Kasumi-1 (cell line): Measurements from ENCODE around the gene BCLAF1.

Experiments used
- DNase-seq, 2 experiments: peaks; one replicate each; lab custom pipeline; 2025; lab: John Stamatoyannopoulos, UW

The BCLAF1 gene, protein sequence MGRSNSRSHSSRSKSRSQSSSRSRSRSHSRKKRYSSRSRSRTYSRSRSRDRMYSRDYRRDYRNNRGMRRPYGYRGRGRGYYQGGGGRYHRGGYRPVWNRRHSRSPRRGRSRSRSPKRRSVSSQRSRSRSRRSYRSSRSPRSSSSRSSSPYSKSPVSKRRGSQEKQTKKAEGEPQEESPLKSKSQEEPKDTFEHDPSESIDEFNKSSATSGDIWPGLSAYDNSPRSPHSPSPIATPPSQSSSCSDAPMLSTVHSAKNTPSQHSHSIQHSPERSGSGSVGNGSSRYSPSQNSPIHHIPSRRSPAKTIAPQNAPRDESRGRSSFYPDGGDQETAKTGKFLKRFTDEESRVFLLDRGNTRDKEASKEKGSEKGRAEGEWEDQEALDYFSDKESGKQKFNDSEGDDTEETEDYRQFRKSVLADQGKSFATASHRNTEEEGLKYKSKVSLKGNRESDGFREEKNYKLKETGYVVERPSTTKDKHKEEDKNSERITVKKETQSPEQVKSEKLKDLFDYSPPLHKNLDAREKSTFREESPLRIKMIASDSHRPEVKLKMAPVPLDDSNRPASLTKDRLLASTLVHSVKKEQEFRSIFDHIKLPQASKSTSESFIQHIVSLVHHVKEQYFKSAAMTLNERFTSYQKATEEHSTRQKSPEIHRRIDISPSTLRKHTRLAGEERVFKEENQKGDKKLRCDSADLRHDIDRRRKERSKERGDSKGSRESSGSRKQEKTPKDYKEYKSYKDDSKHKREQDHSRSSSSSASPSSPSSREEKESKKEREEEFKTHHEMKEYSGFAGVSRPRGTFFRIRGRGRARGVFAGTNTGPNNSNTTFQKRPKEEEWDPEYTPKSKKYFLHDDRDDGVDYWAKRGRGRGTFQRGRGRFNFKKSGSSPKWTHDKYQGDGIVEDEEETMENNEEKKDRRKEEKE

DNA sequence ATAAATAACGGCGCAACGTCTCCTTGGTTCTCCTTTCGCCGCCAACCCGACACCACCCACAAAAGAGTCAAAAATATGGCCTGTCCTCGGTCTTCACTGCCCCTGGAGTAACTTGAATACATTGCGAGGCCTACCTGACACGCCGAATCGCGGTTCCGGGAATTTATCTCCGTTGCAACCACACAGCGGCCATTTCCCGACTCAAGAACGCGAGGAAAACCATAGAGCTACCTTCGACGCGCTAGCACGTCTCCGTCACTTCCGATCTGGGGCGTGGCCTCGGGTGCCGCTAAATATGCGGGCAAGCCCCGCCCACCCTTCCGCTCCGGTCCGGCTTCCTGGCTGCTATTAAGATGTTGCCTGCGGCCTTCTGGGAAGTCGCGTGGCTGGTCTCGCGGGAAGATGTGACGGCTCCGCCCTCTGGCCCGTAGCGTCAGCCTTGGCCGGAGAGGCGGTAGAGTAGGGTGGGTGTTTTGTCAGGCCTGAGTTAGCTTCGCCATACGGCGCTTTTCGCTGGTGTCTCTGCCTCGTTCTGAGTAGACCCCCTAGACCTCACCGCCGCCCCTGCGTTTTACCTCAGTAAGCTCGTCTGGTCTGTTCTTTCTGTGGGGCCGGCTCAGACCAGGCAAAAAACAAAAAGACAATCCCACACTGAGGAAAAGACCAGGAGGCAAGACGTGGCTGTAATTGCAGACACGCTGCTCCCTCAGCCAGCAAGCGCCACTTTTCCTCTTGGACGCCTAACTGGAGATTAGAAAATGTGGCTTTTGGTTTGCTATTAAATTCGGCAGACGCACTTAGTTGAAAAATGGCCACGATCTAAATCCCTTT lies at the start of gene BCLAF1:
TSS of gene BCLAF1 (minus strand) at position 268 of the 831 bp plus-strand sequence. CDS start 9,980 bp downstream, outside the sequence.
- DNase-seq = peak; percentile 96 to 98

- no peak for DNase-seq
Observed at GRCh38 chr6:136338486-136338885, 48.8 kb upstream of the BCLAF1 start.

DNA sequence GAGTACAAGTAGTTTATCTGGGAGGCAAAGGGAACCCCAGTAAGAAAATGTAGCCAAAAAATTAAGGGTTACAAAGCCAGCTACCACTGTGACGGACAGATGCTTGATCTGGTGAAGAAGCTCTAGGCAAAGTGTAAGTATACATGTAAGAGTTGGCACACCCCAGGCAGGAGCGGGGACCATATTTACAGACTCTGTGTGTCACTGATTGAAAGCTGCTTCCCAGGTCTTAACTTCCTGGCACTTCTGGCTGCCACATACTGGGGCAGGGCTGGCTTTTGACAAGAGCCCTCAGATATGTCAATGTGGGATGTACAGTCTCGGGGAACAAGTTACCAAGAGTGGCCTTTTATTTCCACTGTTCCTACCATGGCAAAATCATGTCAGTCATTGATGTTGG lies 48.0 kb upstream of the BCLAF1 start:
- no peak for DNase-seq

DNA sequence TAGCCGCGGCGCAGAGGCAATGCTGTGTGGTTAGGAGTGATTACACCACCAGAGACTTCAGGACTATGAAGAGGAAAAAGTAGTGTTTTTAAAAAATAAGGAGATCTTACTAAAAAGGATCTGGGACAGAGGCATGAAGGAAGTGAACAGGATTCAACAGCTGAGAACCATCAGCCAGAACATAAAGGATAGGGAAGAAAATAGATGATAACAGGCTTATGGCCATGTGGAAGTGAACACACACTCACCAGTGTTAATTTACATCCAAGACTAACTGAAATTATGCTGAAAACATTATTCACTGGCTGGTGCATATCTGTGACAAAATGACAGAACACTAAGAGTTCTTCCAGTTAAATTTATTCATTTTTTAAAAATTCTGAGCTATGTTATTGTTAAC lies 47.5 kb upstream of the BCLAF1 start:
- DNase-seq = no peak

GRCh38 chr6:136335736-136336363 lies 46.2 kb upstream of the BCLAF1 start:
- no peak for DNase-seq

DNA sequence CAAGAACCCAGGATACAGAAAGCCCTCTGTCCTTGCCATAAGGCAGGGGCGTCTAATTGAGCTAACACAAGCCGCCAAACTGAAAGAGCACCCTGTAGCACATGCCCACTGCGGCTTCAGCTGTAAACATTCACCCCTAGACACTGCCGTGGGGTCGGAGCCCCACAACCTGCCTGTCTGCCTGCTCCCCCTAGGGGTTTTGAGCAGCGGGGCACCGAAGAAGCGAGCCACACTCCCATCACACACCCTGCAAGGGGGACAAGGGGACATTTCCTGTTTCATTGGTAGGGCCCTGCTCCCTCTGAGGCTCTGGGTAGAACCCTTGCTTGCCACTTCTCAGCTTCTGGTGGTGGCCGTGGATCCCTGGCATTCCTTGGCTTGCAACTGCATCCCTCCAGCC lies 45.2 kb upstream of the BCLAF1 start:
- DNase-seq = no peak

GRCh38 chr6:136334465-136334846 lies 44.8 kb upstream of the BCLAF1 start:
- DNase-seq = no peak

DNA sequence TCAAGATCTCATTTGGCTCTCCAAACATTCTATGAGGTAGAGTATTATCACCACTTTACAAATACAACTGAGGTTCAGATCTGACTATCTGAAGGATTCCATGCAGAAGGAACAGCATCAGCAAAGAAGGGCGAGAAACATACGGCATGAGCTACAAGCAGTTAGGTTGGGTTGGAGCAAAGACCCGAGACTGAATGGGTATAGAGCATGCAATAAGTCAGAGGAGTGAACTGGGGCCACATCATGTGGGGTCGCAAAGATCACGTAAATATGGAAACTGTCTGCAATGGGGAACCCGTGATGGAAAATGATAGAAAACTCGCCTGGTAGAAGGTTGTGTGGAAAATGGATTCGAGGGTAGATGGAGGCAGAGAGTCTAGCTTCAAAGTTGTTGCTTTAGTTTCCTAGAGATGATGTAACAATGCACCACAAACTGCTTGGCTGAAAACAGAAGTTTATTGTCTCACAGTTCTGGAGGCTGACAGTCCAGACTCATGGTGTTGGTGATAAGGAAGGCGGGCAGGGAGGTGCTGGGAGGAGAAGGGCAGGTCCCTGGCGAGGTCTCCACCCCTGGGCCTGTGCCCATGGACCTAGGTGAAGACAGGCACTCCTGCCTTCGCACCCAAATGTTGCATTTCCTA lies 44.3 kb upstream of the BCLAF1 start:
- DNase-seq = no peak

DNA sequence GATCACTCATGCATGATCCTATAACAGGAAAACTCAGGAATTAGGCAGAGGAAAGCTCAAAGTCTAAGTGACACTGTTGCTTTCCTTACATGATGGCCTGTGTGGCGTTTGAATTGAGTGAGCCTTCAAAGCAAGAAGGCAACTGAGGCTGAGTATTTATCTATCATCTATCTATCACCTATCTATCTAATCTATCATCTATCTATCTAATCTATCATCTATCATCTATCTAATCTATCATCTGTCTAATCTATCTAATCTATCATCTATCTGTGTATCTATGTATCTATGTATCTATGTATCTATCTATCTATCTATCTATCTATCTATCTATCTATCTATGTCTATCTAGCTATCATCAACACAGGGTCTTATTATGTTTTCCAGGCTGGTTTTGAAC lies 41.8 kb upstream of the BCLAF1 start:
- no peak for DNase-seq

DNA sequence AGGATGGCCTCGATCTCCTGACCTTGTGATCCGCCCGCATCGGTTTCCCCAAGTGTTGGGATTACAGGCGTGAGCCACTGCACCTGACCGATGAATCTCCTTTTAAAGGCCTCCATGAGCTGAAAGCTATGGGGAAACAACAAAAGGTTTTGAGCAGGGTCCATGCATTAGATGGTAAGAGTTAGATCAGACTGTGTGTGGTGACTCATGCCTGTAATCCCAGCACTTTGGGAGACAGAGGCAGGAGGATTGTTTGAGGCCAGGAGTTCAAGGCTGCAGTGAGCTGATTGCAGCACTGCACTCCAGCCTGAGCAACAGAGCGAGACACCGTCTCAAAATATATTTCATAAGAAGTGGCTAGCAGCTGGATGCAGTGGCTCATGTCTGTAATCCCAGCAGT lies 41.0 kb upstream of the BCLAF1 start:
- no peak for DNase-seq

DNA sequence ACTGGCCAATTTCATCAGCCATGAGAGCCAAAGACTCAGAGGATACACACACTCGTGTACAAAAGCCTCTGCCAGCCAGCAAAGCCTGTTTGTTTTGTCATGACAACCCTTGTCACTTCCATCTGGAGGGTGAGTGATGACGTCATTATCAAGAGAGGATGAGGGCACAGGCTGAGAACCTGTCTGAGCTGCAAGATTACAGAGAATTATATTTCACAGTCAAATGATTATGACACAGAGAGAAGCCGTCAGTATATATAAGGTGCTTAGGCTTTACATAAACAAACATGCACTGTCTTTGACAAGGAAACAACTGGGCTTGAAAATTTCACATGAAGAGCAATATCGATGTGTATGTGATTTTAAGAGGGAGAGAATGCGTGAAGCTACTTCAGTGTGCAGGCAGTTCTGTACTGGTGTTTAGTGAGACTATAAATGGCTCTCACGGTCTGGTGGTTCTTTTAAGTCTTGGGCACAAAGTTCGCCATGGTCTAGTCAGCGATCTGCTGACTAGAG lies 36.5 kb upstream of the BCLAF1 start:
- no peak for DNase-seq

DNA sequence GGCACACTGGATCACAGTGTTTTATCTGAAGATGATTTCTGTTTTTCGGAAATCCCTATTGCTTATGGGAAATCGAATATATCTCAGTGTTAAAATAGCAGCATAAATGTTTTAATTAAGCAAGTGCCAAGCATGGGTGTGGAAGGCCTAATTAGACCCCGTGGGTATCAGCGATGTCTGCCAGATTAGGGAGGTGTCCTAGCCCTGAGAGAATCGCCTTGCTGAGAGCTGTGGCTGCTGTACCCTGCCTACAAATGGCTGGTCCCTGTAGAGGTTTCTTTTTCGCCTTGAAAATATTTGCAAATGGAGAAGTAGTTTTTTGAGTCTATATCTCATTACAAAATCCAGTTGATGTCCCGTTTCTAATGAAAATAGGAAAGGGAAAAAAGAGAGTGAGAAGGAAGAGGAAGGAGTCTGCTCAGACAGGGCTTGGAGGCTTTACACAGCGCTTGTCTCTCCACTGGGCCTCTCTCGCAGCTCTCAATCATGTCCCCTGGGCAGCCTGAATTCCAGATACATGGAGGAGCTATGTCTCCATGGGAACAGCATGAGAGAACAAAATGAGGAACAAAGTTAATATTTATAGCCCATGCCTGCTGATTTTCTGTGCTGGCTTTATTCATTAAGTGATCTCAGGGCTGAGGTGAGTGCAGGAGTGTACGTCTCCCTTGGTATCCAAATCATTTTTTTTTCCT lies 35.2 kb upstream of the BCLAF1 start:
- DNase-seq = no peak

DNA sequence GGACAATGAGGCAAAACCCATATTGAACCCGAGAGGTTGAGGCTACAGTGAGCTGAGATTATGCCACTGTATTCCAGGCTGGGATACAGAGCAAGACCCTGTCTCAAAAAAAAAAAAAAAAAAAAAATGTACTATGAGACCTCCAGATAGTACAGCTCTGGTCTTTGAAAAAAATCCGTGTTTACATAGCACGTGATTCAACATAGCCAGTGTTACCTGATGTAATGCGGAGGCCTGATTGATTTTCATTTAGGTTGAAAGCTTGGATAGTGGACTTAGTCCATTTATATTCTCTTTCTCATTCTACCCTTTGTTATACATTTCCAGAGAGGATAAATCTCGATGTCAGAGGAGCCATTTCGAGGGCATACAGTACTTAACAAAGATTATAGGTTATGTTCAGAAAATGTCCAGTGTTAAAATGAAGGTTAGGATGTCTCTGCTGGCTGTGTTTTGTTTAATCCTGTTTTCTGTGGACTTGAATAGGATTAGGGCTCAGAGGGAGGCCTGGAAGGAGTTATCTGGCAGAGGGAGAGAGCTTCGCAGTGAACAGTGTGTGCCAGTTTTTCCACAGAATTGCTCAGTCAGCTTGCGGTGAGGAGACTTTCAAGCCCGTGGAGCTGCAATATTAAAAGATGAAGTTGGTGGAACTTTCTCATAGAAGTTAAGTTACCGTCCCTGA lies 33.9 kb upstream of the BCLAF1 start:
- DNase-seq = no peak

DNA sequence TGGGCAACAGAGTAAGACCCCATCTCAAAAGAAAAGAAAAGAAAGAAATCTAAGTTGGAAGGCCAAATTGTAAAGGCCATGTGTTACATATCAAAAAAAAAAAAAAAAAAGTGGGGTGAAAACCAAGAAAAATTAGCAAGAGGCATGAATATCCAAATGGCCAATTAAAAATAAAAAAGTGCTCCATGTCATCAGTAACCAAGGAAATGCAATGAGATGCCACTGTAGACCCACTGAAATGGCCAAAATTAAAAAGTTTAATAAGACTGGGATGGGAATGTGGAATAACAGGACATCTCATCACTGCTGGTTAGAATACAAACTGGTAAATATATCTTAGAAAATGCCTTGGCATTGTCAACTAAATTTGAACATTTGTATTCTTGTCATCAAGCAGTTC lies 30.1 kb upstream of the BCLAF1 start:
- no peak for DNase-seq

GRCh38 chr6:136318676-136319075 lies 29.0 kb upstream of the BCLAF1 start:
- no peak for DNase-seq

DNA sequence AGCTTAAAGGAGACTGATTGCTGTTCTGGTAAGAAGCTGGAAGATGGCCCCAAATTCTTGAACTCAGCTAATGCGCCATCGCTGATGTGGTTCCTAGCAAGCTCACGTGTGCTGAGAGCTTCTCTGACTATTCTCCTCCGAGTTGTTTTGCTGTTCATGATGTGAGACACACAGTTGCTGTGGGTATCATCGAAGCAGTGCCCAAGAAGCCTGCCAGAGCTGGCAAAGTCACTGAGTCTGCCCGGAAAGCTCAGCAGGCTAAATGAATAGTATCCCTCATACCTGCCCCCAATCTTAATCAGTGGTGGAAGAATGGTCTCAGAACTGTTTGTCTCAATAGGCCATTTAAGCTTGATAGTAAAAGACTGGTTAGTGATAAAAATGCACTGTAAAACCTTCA lies 28.3 kb upstream of the BCLAF1 start:
- no peak for DNase-seq

DNA sequence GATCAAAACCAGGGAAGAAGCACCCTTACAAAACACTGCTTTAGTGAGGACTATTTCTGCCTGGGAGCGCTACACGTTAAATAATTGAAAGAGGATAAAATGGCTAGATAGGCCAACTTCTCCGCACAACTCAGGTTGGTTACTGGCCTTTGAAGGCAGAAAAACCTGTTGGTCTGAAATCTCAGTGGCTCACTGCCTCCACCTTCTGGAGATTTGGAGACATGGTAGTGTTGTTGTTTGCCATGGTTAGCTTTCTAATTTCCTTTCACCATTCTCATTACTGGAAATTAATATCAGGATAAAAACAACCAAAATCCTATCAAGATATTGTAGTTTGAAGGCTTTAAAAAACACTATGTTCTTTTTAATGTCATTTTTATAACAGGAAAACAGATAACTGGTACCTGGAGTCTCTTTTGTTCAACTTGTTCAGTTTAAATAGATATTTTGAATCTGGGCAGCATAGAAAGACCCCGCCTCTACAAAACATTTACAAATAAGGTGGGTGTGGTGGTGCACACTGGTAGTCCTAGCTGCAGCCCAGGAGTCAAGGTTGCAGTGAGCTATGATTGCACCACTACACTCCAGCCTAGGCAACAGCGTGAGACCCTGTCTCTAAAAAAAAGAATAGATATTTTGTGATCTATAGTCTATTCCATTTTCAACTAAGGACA lies 27.5 kb upstream of the BCLAF1 start:
- DNase-seq = peak; percentile 40 to 62

GRCh38 chr6:136315594-136315993 lies 25.9 kb upstream of the BCLAF1 start:
- no peak for DNase-seq

GRCh38 chr6:136312975-136313374 lies 23.3 kb upstream of the BCLAF1 start:
- no peak for DNase-seq
